PC-3 (cell line): ENCODE measurements around the gene AQP2. TPM values are rescaled to one million over a fixed set of nuclear protein-coding genes. Genes with fewer than 3 reads are reported as not detected.

Experiments used
- ATAC-seq: fragments of 200-7000 bp; cut with Tn5 transposase; 2 replicates; pipeline ENCODE4 v1.9.1; 2020; ENCODE audit warnings: mild to moderate bottlenecking, moderate library complexity
- BruUV-seq: library from RNA; stranded (reverse); fragments of 400-500 nt; replicated peaks from 2 replicates; lab custom pipeline; 2021; lab: Mats Ljungman, UMichigan
- CTCF ChIA-PET: fragments of 300-600 bp; sonication (Branson Sonifier 250); formaldehyde crosslinking; loops from one replicate; lab custom pipeline; 2022; ENCODE audit warnings: antibody characterized with exemption; lab: Charles Lee
- POLR2A ChIA-PET: fragments of 300-600 bp; sonication (Branson Sonifier 250); formaldehyde crosslinking; loops from one replicate; lab custom pipeline; 2022; ENCODE audit warnings: antibody characterized with exemption; ENCODE audit not compliant: unreplicated experiment; lab: Charles Lee
- DNase-seq: peaks from one replicate; pipeline ENCODE4 v3.0.0-alpha.2; 2015
- H2AFZ ChIP-seq: fragments of 300-600 bp; sonication (generic); 2 replicates; pipeline ENCODE4 v1.6.0; 2016; ENCODE audit warnings: antibody characterized with exemption, low read length
- H3F3A ChIP-seq: fragments of 300-600 bp; sonication (generic); one replicate; pipeline ENCODE4 v1.6.0; 2017; ENCODE audit warnings: antibody characterized with exemption, low read length, control low read depth, mild to moderate bottlenecking; ENCODE audit not compliant: unreplicated experiment
- H3K27ac ChIP-seq: fragments of 300-600 bp; sonication (generic); 2 replicates; pipeline ENCODE4 v1.5.1; 2016; ENCODE audit warnings: mild to moderate bottlenecking, low read length
- H3K27me3 ChIP-seq: fragments of 300-600 bp; sonication (generic); 2 replicates; pipeline ENCODE4 v1.6.1; 2016; ENCODE audit warnings: low read length, mixed read lengths
- H3K36me3 ChIP-seq: fragments of 300-600 bp; sonication (generic); 2 replicates; pipeline ENCODE4 v1.6.1; 2016; ENCODE audit warnings: low read depth, mixed run types, low read length, mixed read lengths
- H3K4me1 ChIP-seq: fragments of 300-600 bp; sonication (generic); 2 replicates; pipeline ENCODE4 v1.5.1; 2016; ENCODE audit warnings: low read length; ENCODE audit not compliant: insufficient read depth
- H3K4me2 ChIP-seq: fragments of 300-600 bp; sonication (generic); 2 replicates; pipeline ENCODE4 v1.6.0; 2016; ENCODE audit warnings: low read length
- H3K4me3 ChIP-seq: fragments of 300-600 bp; sonication (generic); 2 replicates; pipeline ENCODE4 v1.5.1; 2016; ENCODE audit warnings: mild to moderate bottlenecking, low read length, mixed read lengths
- H3K79me2 ChIP-seq: fragments of 300-600 bp; sonication (generic); 2 replicates; pipeline ENCODE4 v1.6.1; 2017; ENCODE audit warnings: low read length, mixed read lengths
- H3K9ac ChIP-seq: fragments of 300-600 bp; sonication (generic); 2 replicates; pipeline ENCODE4 v1.6.0; 2016; ENCODE audit warnings: mild to moderate bottlenecking, low read length
- H3K9me2 ChIP-seq: fragments of 300-600 bp; sonication (generic); replicated peaks from 2 replicates; pipeline ENCODE4 v1.6.1; 2016; ENCODE audit warnings: mixed run types, low read length, mixed read lengths
- H3K9me3 ChIP-seq: fragments of 300-600 bp; sonication (generic); 2 replicates; pipeline ENCODE4 v1.6.1; 2016; ENCODE audit warnings: low read length, mixed read lengths
- H4K20me1 ChIP-seq: fragments of 300-600 bp; sonication (generic); 2 replicates; pipeline ENCODE4 v1.6.1; 2016; ENCODE audit warnings: low read length, mixed read lengths
- EZH2 ChIP-seq: fragments of 300-600 bp; sonication (generic); IDR thresholded peaks from one replicate; pipeline ENCODE4 v1.6.1; 2017; ENCODE audit warnings: antibody characterized with exemption, mild to moderate bottlenecking, low read length; ENCODE audit not compliant: unreplicated experiment
- EZH2phosphoT487 ChIP-seq: fragments of 300-600 bp; sonication (generic); IDR thresholded peaks from 2 replicates; pipeline ENCODE4 v1.6.1; 2018; ENCODE audit warnings: mild to moderate bottlenecking, antibody characterized with exemption, low read length, borderline replicate concordance
- intact Hi-C: fragments of 100-400 bp; cut with micrococcal nuclease; formaldehyde crosslinking; loops from 2 replicates; pipeline ENCODE4 v1.9.0; 2023
- total RNA-seq: library from RNA; depleted of rRNA; stranded (reverse); fragments of >200 nt; gene quantifications from 2 replicates; pipeline ENCODE4 v1.2.3, GENCODE V29; 2014
- TF ChIP-seq, protein P1 (sequence below): fragments of 300-600 bp; sonication (generic); conservative IDR thresholded peaks from 2 replicates; pipeline ENCODE4 v1.5.1; 2017; ENCODE audit warnings: antibody characterized with exemption, low read depth, mild to moderate bottlenecking, low read length

The AQP2 gene
- total RNA-seq, 1 experiment from 2014 or later: not detected

DNA sequence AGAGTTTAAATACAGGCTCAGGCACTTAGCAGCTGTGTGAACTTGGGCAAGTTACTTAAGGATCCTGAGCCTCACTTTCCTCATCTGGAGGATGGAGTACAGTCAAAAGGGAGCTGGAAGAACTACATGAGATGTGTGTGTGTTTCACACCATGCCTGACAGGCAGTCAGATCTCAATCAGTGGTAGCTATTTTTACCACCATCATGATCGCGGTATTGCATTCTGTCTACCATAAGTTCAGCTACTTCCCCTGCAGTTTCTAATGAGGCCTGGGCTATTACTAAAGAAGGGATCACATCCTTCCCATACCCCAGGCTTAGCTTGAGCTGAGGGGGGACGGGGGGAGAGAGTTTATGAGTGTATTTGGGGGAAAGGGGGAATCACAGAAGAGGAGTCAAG is 29.3 kb downstream of the AQP2 start:
- BruUV-seq: no TSS peak
- Histone ChIP-seq H3K27me3 (no peaks in the 10 kb centered on the region), H4K20me1 (no peaks in the 10 kb centered on the region), H3K9ac (no peak overlapping the region), H3K4me2 (no peak overlapping the region), H3K9me3 (no peaks in the 10 kb centered on the region), H3F3A (no peaks in the 10 kb centered on the region), H3K79me2 (no peaks in the 10 kb centered on the region), H2AFZ (no peak overlapping the region), H3K36me3 (no peaks in the 10 kb centered on the region), H3K9me2 (no peaks in the 10 kb centered on the region), H3K4me1 (peaks cover 9% of the 10 kb centered on the region; the same call in 1 of the 2 replicates), H3K4me3 (no peak overlapping the region), H3K27ac (no peak overlapping the region)
- ATAC-seq (no peak), DNase-seq (no peak)
- CTCF ChIA-PET: no interaction called here
- POLR2A ChIA-PET: no interaction called here
- intact Hi-C loops: no loop called here
- TF ChIP-seq EZH2phosphoT487: no peak
- no peak for TF ChIP-seq EZH2
- TF ChIP-seq, protein P1, sequence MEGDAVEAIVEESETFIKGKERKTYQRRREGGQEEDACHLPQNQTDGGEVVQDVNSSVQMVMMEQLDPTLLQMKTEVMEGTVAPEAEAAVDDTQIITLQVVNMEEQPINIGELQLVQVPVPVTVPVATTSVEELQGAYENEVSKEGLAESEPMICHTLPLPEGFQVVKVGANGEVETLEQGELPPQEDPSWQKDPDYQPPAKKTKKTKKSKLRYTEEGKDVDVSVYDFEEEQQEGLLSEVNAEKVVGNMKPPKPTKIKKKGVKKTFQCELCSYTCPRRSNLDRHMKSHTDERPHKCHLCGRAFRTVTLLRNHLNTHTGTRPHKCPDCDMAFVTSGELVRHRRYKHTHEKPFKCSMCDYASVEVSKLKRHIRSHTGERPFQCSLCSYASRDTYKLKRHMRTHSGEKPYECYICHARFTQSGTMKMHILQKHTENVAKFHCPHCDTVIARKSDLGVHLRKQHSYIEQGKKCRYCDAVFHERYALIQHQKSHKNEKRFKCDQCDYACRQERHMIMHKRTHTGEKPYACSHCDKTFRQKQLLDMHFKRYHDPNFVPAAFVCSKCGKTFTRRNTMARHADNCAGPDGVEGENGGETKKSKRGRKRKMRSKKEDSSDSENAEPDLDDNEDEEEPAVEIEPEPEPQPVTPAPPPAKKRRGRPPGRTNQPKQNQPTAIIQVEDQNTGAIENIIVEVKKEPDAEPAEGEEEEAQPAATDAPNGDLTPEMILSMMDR: no peak

DNA sequence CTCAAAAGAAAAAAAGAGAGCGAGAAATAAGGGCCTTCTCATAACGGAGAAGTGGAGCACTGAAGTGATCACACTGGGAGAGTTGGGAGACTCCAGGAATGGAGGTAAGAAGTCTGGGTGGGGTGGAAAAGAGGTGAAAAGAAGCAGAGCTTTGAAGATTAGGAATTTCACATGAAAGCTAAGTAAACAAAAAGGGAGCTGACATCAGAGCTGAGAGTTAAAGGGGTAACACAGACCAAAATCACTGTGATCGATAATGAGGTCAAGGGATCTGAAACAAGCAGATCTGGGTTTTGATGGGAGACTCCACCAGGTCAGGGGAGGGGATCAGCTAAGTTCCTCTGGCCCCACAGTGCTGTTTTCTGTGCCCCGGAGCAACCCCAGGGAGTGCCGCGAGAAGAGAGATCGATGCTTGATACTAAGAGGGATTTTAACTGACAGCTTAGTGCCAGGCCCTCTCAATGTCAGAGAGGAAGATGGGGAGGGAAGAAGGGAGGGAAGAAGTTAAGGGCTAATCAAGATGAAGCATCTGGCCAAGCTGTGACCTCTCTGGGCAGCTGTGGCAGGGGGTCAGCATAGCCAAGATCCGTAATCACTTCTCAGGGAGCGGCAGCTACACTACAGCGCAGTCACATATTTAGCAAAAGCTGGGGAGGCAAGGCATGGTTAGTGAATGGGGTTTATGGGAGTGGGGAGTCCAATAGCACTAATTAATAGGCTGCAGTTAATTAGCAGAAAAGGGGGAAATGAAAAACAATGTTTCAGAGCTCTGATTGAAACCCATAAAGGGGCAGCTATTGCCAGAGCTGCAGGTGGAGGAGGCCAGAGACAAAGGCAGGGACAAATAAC is 30.2 kb downstream of the AQP2 start:
- no peaks in the 10 kb centered on the region for H4K20me1 ChIP-seq
- no peak for ATAC-seq
- no peaks in the 10 kb centered on the region for H3K27me3 ChIP-seq
- no peaks in the 10 kb centered on the region for H3K9me3 ChIP-seq
- no peak overlapping the region for H3K27ac ChIP-seq
- peaks cover 9% of the 10 kb centered on the region; the same call in 1 of the 2 replicates for H3K4me1 ChIP-seq
- no peak overlapping the region for H3K9ac ChIP-seq
- BruUV-seq: no TSS peak
- intact Hi-C loops: no loop called here
- POLR2A ChIA-PET: no interaction called here
- no peaks in the 10 kb centered on the region for H3K9me2 ChIP-seq
- H3K36me3 ChIP-seq: no peaks in the 10 kb centered on the region
- no peak overlapping the region for H3K4me2 ChIP-seq
- no peak for DNase-seq
- TF ChIP-seq EZH2phosphoT487: no peak
- TF ChIP-seq, protein P1: no peak
- no peak for TF ChIP-seq EZH2
- no peaks in the 10 kb centered on the region for H3K79me2 ChIP-seq
- no peak overlapping the region for H3K4me3 ChIP-seq
- H2AFZ ChIP-seq: no peak overlapping the region
- H3F3A ChIP-seq: no peaks in the 10 kb centered on the region
- CTCF ChIA-PET: interaction anchor here (0.5 to 0.7 kb wide), 2 partner anchors 121 to 125 kb away, joined by 5 to 12 read pairs; no protein-coding TSS in a partner anchor
